Astrocyte of the cerebellum (primary cell): Measurements from ENCODE around the gene KNCN.

ENCODE experiments used
- DNase-seq: peaks from one replicate; pipeline ENCODE4 v3.0.0-alpha.2; 2011; ENCODE audit warnings: low read depth
- H3K4me3 ChIP-seq: 2 replicates; pipeline ENCODE4 v1.5.1; 2011; ENCODE audit warnings: mild to moderate bottlenecking, low read depth, low read length, moderate library complexity
- in situ Hi-C: cut with HindIII; loops from 2 replicates; pipeline ENCODE4 v1.10.0; 2017; ENCODE audit warnings: low sequenced_read_pairs
- TF ChIP-seq, protein P1 (sequence below): IDR thresholded peaks from 2 replicates; pipeline ENCODE4 v1.5.1; 2012; ENCODE audit warnings: low read length, low read depth, moderate library complexity, mild to moderate bottlenecking; ENCODE audit errors: missing control alignments

The KNCN gene

DNA sequence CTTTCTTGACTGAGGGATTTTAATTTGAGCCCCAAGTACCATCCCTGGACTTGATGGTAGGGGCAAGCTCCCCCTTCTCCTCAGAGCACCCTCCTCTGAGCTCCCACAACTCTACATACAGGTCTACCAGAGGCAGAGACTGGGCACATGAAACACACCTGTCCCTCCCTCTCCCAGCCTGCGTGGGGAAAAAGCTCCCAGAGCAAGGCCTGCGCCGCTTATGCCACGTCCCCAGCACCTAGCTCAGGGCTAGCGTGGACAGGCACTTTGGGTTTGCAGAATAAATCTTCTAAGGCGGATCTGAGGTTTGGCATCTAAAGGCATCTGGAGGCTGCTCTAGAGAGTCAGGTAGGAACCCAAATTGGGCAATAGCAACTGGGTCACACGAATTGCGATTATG lies 7.5 kb upstream of the KNCN start:
- in situ Hi-C loops: no loop called here
- no peak for DNase-seq
- no peak overlapping the region for H3K4me3 ChIP-seq
- TF ChIP-seq, protein P1, sequence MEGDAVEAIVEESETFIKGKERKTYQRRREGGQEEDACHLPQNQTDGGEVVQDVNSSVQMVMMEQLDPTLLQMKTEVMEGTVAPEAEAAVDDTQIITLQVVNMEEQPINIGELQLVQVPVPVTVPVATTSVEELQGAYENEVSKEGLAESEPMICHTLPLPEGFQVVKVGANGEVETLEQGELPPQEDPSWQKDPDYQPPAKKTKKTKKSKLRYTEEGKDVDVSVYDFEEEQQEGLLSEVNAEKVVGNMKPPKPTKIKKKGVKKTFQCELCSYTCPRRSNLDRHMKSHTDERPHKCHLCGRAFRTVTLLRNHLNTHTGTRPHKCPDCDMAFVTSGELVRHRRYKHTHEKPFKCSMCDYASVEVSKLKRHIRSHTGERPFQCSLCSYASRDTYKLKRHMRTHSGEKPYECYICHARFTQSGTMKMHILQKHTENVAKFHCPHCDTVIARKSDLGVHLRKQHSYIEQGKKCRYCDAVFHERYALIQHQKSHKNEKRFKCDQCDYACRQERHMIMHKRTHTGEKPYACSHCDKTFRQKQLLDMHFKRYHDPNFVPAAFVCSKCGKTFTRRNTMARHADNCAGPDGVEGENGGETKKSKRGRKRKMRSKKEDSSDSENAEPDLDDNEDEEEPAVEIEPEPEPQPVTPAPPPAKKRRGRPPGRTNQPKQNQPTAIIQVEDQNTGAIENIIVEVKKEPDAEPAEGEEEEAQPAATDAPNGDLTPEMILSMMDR: no peak

DNA sequence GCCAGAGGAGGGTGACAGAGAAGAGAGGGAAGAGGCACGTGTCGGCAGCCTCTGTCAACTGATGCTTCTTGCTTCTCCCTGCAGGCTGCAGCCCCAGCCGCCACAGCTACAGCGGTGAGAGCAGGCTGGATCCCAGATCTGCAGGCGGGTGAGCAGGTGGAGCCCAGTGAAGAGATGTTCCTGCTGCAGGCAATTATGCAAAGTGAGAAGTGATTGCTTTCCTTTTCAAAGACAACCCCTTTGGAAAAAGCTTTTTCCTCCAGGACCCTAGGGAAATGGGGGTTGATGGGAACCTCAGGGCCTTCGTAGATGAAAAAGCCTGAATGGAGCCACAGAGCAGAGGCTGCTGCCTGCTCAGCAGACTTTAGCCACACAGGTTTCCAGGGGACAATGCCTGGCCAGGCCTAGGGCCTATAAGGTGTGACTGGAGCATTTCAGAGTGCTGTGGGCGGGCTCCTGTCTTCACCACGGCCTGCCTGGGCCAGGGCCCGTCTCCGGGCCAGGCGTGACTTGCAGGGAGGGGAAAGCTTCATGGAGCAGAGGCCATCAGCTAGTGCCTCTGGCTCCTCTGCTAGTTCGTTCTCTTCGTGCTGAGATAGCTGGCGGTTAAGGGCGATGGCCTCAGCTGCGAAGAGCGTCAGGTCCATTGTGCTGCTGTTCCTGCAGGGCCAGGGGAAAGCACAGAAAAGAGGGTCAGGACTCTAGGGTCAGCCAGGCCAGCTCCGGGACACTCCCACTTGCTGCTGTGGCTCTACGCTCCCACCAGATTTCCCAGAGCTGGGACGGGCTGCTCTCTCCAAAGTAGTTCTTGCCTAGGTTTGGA lies 6.9 kb upstream of the KNCN start:
- H3K4me3 ChIP-seq: no peak overlapping the region
- TF ChIP-seq, protein P1: no peak
- no peak for DNase-seq
- in situ Hi-C loops: no loop called here

DNA sequence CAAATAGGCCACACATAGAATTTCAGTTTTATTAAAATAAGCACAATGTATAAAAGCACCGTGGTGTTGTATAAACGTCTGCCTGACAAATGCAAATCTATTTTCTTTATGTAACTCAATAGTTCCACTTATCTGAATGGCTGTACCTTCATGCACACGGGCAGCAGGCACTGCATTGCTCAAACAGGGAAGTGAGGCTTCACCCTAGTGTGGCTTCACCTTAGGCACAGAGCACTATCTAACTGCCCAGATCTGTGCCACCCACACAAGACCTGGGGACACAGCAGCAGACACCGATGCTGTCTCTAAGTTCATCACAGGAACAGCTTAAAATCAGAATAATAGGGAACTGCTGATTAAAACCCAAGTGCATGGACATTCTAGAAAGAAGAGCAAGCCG lies 6.0 kb upstream of the KNCN start:
- TF ChIP-seq, protein P1: no peak
- H3K4me3 ChIP-seq: no peak overlapping the region
- in situ Hi-C loops: no loop called here
- DNase-seq: no peak

DNA sequence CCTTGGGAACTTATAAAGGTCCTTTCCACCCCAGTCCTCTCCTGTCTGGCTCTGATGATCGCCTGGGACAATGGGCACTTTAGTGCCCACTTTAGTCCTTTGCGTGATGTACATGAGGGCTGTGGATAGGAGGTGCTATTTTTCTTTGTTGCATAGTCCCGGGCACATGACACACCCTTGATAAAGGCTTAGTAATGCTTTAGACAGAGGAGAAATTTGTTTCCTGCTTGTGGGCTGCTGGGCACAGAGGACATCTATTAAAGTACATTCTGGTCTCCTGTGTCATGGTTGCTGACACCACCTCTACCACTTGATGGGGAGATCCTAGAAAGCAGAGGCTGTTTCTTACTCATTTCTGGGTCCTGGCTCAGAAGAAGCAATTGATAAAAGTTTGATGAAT lies 5.4 kb upstream of the KNCN start:
- no peak for DNase-seq
- TF ChIP-seq, protein P1: no peak
- in situ Hi-C loops: no loop called here
- no peak overlapping the region for H3K4me3 ChIP-seq

DNA sequence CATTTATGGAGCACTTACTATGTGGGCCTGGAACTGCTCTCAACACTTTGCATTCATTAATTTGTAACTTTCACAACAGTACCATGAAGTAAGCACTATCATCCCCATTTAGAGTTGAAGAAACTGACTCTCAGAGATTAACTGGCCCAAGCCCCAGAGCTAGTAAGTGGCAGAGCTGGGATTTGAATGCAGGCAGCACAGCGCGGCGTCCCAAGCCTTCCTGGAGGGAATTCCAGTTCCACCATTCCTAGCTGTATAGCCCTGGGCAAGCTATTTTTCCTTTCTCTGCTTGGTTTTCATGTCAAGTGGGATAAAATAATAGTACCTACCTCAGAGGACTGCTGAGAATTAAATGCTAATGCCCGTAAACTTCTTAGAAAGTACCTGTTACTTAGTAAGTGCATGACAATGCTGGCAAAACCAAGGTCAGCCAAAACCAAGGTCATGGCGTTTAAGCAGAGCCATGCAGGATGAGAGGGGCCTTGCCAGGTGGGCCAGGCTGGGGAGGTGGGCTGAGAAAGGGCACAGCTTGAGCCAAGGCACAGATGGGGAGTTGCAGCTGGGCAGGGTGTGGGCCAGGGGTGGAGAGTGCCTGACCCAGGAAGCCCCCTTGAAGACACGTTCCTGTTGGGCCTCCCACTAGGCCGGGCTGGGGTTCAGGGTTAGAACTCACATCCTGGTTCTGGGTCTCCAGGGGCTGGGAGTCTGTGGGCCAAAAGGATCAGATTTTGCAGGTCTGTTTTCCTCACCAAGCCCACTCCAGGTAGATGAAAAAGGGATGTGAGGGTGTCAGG lies 4.6 kb upstream of the KNCN start:
- DNase-seq: no peak
- H3K4me3 ChIP-seq: no peak overlapping the region
- in situ Hi-C loops: no loop called here
- TF ChIP-seq, protein P1: no peak

DNA sequence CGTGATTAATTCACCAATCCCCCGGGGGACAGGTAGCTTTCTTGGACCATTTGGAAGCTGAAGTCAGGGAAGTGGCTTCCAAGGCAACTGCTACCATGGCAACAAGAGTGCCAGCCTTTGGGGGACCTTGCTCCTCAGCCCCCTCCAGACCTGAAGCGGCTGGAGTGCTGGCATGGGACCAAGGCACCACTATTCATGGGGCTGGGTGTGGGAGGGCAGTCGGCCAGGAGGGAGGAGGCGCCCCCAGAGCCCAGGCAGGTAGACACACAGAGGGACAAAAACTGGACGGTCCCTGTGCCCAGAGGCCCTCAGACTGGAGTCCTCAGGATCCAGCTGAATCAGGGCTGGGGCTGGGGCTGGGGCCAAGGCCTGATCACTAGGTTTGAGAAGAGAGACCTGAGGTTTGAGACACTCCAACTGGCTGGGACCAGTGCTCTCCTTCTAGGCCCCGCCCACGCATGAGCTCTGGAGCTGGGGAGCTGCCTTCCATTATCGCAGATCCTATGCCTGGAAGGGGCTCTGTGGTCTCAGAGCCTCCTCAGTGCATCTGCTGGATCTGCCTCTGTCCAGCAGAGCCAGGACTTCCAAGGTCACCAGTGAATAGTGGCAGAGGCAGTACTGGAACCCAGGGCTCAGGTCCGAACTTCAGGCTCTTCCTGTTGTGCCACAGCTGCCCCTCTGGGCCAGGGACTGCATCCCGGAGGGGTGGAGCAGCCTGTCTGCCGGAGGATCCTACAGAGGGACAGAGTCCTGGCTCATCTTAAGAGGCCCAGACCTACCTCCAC lies 3.3 kb upstream of the KNCN start:
- no peak for DNase-seq
- no peak overlapping the region for H3K4me3 ChIP-seq
- in situ Hi-C loops: no loop called here
- TF ChIP-seq, protein P1: no peak
